GM10847 (cell line): ENCODE measurements around the gene KMT2C.

Source experiments
- POLR2A ChIP-seq: IDR thresholded peaks from 2 replicates; pipeline ENCODE4 v1.6.1; 2011; ENCODE audit not compliant: insufficient read length; ENCODE audit errors: extremely low read depth

Gene KMT2C

GRCh38 chr7:152145853-152146466, 289.8 kb downstream of the KMT2C start:
- no peak for TF ChIP-seq POLR2A

- no peak for TF ChIP-seq POLR2A
These were observed 291.1 kb downstream of the KMT2C start for GRCh38 chr7:152144557-152145245.

GRCh38 chr7:152142976-152143595, 292.7 kb downstream of the KMT2C start:
- no peak for TF ChIP-seq POLR2A

- TF ChIP-seq POLR2A, result no peak
These were observed 295.2 kb downstream of the KMT2C start for GRCh38 chr7:152140560-152140959.

- TF ChIP-seq POLR2A, result no peak
These were observed 295.7 kb downstream of the KMT2C start for GRCh38 chr7:152140067-152140466.

- TF ChIP-seq POLR2A, result no peak
These were observed 298.3 kb downstream of the KMT2C start for GRCh38 chr7:152137476-152138025.

GRCh38 chr7:152136686-152137085, 299.1 kb downstream of the KMT2C start:
- TF ChIP-seq POLR2A, result no peak

- no peak for TF ChIP-seq POLR2A
These were observed 302.0 kb downstream of the KMT2C start for GRCh38 chr7:152133804-152134203.

- TF ChIP-seq POLR2A, result no peak
These were observed 303.0 kb downstream of the KMT2C start for GRCh38 chr7:152132812-152133211.

- no peak for TF ChIP-seq POLR2A
These were observed 303.8 kb downstream of the KMT2C start for GRCh38 chr7:152131981-152132494.

- no peak for TF ChIP-seq POLR2A
These were observed 304.9 kb downstream of the KMT2C start for GRCh38 chr7:152130658-152131590.

GRCh38 chr7:152129682-152130081, 306.1 kb downstream of the KMT2C start:
- TF ChIP-seq POLR2A, result no peak

GRCh38 chr7:152128741-152129461, 306.9 kb downstream of the KMT2C start:
- no peak for TF ChIP-seq POLR2A

GRCh38 chr7:152128252-152128651, 307.6 kb downstream of the KMT2C start:
- TF ChIP-seq POLR2A, result no peak
